Fibroblast of lung (primary cell): ENCODE data around the gene NDUFS8.

Experiments used
- CTCF ChIP-seq, 2 donors: IDR thresholded peaks in 1 of 2; conservative IDR thresholded peaks in 1 of 2; 1 replicate in 1 of 2; 2 replicates in 1 of 2; pipeline ENCODE4 v1.5.1; 2011 to 2012; ENCODE audit warnings: low read length in 2 of 2, control low read depth in 1 of 2, inconsistent platforms in 1 of 2, low read depth in 1 of 2, mild to moderate bottlenecking in 1 of 2
- EZH2 ChIP-seq: IDR thresholded peaks from 2 replicates; pipeline ENCODE4 v1.5.1; 2012; ENCODE audit warnings: low read length, control low read depth, mild to moderate bottlenecking; ENCODE audit errors: missing control alignments

- TF ChIP-seq CTCF (conservative IDR thresholded peaks at IDR 0.05 in 1 of 2, IDR thresholded peaks at IDR 0.05 in 1 of 2; ENCODE audit: low read depth in 1 of 2, low read length in 2 of 2): no peak
- no peak for TF ChIP-seq EZH2
Measured at GRCh38 chr11:68036141-68036716, 5.7 kb downstream of the NDUFS8 start.
